ENCODE results near the gene INO80E. TPM values are rescaled to one million over a fixed set of nuclear protein-coding genes. Genes with fewer than 3 reads are reported as not detected.

The INO80E gene
- polyA plus RNA-seq, 2 of the 4 experiments (the other 2 are of a cell fraction): 41.3 to 89.0 TPM

- TF ChIP-seq, protein P1, sequence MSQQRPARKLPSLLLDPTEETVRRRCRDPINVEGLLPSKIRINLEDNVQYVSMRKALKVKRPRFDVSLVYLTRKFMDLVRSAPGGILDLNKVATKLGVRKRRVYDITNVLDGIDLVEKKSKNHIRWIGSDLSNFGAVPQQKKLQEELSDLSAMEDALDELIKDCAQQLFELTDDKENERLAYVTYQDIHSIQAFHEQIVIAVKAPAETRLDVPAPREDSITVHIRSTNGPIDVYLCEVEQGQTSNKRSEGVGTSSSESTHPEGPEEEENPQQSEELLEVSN (IDR thresholded peaks at IDR 0.05; ENCODE audit: borderline replicate concordance, low read depth): no peak
- peak; percentile 28 to 76; a peak in 4 of 5 replicates for TF ChIP-seq JUN (IDR thresholded peaks at IDR 0.05)
- peak; percentile 36 for TF ChIP-seq PHF8 (IDR thresholded peaks at IDR 0.05; ENCODE audit: borderline replicate concordance, low read depth)
- no peak for TF ChIP-seq HOXB13 (CRISPR knock-in tag; IDR thresholded peaks at IDR 0.05; ENCODE audit: low read depth)
- peak; percentile 45 for TF ChIP-seq TP53 (CRISPR knock-in tag; IDR thresholded peaks at IDR 0.05)
- TF ChIP-seq MAX (IDR thresholded peaks at IDR 0.05): no peak
- TF ChIP-seq TFCP2L1 (CRISPR knock-in tag; IDR thresholded peaks at IDR 0.05): no peak
- no peak; the same call in 1 of the 2 replicates for TF ChIP-seq RARB (CRISPR knock-in tag; IDR thresholded peaks at IDR 0.05)
- TF ChIP-seq, protein P2, sequence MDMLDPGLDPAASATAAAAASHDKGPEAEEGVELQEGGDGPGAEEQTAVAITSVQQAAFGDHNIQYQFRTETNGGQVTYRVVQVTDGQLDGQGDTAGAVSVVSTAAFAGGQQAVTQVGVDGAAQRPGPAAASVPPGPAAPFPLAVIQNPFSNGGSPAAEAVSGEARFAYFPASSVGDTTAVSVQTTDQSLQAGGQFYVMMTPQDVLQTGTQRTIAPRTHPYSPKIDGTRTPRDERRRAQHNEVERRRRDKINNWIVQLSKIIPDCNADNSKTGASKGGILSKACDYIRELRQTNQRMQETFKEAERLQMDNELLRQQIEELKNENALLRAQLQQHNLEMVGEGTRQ (IDR thresholded peaks at IDR 0.05): no peak
- no peak for TF ChIP-seq EP300 (IDR thresholded peaks at IDR 0.05)
Measured at GRCh38 chr16:29995911-29996765, at the start of gene INO80E (continued).

DNA sequence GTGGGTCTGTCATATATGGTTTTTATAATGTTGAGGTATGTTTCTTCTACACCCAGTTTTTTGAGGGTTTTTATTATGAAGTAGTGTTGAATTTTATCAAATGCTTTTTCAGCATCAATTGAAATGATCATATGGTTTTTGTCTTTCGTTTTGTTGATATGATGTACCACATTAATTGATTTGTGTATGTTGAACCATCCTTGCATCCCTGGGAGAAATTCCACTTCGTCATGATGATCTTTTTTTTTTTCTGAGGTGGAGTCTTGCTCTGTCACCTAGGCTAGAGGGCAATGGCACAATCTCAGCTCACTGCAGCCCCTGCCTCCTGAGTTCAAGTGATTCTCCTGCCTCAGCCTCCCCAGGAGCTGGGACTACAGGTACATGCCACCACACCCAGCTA is 48.1 kb upstream of the INO80E start:
- no peak overlapping the region for H3K4me2 ChIP-seq
- peaks cover 21% of the 10 kb centered on the region for H3K4me1 ChIP-seq
- no peak for DNase-seq (ENCODE audit: low read depth in 1 of 2, low spot score in 1 of 2)
- no peak for FAIRE-seq
- ATAC-seq: no peak
- ChIA-PET CTCF (interaction anchor here (0.7 to 1.2 kb wide), 3 partner anchors 13 to 66 kb away, joined by 4 to 5 read pairs (median 4); no protein-coding TSS in a partner anchor), POLR2A (no interaction called here)
- H3K9me3 ChIP-seq: peaks cover 11% of the 10 kb centered on the region; the same call in 2 of the 3 replicates
- TF ChIP-seq FOXS1 (CRISPR knock-in tag; IDR thresholded peaks at IDR 0.05) (no peak), ZFP36 (IDR thresholded peaks at IDR 0.05; ENCODE audit: borderline replicate concordance, partially characterized antibody) (no peak), TP53 (CRISPR knock-in tag; IDR thresholded peaks at IDR 0.05) (no peak), RAD21 (conservative IDR thresholded peaks at IDR 0.05 in 1 of 2, IDR thresholded peaks at IDR 0.05 in 1 of 2) (no peak), HOXA7 (CRISPR knock-in tag; IDR thresholded peaks at IDR 0.05) (no peak), RFX5 (IDR thresholded peaks at IDR 0.05) (no peak), FOSL2 (IDR thresholded peaks at IDR 0.05) (no peak), FOSL2 (CRISPR knock-in tag; IDR thresholded peaks at IDR 0.05) (no peak), NFE2L2 (conservative IDR thresholded peaks at IDR 0.05; ENCODE audit: low read length) (no peak), CEBPB (IDR thresholded peaks at IDR 0.05) (no peak), MAZ (IDR thresholded peaks at IDR 0.05; ENCODE audit: borderline replicate concordance, low read depth, low read length) (no peak), KDM5A (IDR thresholded peaks at IDR 0.05) (no peak), POLR2A (IDR thresholded peaks at IDR 0.05; ENCODE audit: low read length) (no peak)
- TF ChIP-seq, protein P2 (IDR thresholded peaks at IDR 0.05): no peak
- TF ChIP-seq, protein P3, sequence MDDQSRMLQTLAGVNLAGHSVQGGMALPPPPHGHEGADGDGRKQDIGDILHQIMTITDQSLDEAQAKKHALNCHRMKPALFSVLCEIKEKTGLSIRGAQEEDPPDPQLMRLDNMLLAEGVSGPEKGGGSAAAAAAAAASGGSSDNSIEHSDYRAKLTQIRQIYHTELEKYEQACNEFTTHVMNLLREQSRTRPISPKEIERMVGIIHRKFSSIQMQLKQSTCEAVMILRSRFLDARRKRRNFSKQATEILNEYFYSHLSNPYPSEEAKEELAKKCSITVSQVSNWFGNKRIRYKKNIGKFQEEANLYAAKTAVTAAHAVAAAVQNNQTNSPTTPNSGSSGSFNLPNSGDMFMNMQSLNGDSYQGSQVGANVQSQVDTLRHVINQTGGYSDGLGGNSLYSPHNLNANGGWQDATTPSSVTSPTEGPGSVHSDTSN (IDR thresholded peaks at IDR 0.05): no peak
- H3K4me3 ChIP-seq: no peak overlapping the region
- no peak overlapping the region for H3K27ac ChIP-seq
- 64% methylated on average over 2 of the region's 2 CpGs for WGBS (ENCODE audit: missing lambda C conversion rate)

Data from A549 (cell line).